GM23248 (cell line): ENCODE data around the gene PRXL2B.

Experiments
- EZH2 ChIP-seq: fragments of 200-600 bp; sonication (generic); IDR thresholded peaks from 2 replicates; pipeline ENCODE4 v1.6.1; 2018; ENCODE audit warnings: antibody characterized with exemption, mild to moderate bottlenecking; ENCODE audit not compliant: insufficient read depth, poor library complexity, severe bottlenecking
- EZH2phosphoT487 ChIP-seq: fragments of 200-600 bp; sonication (generic); IDR thresholded peaks from 2 replicates; pipeline ENCODE4 v1.6.1; 2018; ENCODE audit warnings: antibody characterized with exemption, moderate library complexity, mild to moderate bottlenecking, low read depth; ENCODE audit not compliant: insufficient read depth

DNA sequence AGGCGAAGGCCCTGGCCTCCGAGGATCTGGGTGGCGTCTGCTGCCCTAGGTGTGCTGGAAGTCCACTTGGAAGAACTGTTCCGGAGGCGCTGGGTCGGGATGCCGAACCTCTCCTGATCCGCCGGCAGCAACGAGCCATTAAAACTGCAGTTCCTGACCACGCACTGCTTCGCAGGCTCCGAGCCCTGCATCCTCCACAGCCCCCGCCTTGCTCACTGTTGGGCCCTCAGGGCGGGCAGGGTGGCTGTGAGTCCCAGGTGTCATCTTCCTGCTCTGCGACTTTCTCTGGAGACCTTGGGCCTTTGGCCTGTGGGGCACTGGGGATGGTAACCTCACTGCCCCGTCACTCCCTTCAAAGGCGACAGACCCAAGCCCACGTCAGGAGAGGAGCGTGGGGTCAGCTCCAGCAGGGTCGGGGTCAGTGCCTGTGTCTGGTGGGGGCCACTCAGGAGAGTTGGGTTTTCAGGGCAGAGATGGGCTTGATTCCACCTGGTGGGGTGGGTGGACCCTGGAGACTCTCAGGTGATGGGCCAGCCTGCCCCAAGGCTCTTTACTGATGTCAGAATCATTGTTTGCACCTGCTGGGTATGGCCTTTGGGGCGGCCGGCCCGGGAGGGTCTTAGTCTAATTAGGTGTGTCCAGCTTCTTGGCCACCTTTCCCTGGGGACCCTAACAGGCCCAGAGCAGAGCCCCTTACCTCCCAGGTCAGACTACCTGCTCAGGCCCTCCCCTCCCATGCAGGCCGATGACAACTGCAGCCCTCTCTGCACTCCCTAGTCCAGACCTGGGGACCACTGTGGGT lies 3.1 kb downstream of the PRXL2B start:
- TF ChIP-seq EZH2, result no peak
- TF ChIP-seq EZH2phosphoT487, result no peak
